GM08714 (cell line): ENCODE results near the gene DIS3L2.

Experiments used
- H3K4me3 ChIP-seq: fragments of 200-500 bp; sonication (Bioruptor generic); 2 replicates; pipeline ENCODE4 v1.5.1; 2014; ENCODE audit warnings: mild to moderate bottlenecking, low read length, inconsistent platforms
- ZNF274 ChIP-seq: IDR thresholded peaks from 2 replicates; pipeline ENCODE4 v1.6.1; 2012; ENCODE audit warnings: mild to moderate bottlenecking, low read depth, low read length

The DIS3L2 gene

GRCh38 chr2:231925303-231926179, 36.0 kb upstream of the DIS3L2 start:
- peak overlapping the region; percentile 53; the same call in 1 of the 2 replicates for H3K4me3 ChIP-seq
- no peak for TF ChIP-seq ZNF274

- H3K4me3 ChIP-seq, result peak within 1 kb of the TSS; percentile 53; the same call in 1 of the 2 replicates
These were observed 35.3 kb upstream of the DIS3L2 start, which contains the start of gene NPPC for GRCh38 chr2:231926180-231926741. Gene NPPC (minus strand): TSS chr2:231926396. CDS start chr2:231926249, 147 bp downstream.

GRCh38 chr2:231926761-231927565, 34.5 kb upstream of the DIS3L2 start:
- peak overlapping the region; percentile 38; the same call in 1 of the 2 replicates for H3K4me3 ChIP-seq
- no peak for TF ChIP-seq ZNF274

More at GRCh38 chr2:231926180-231926741, 35.3 kb upstream of the DIS3L2 start, which contains the start of gene NPPC:
- no peak for TF ChIP-seq ZNF274

GRCh38 chr2:231927566-231927890, 34.0 kb upstream of the DIS3L2 start:
- H3K4me3 ChIP-seq, result no peak overlapping the region

GRCh38 chr2:231928481-231928880, 33.0 kb upstream of the DIS3L2 start:
- no peak overlapping the region for H3K4me3 ChIP-seq
- no peak for TF ChIP-seq ZNF274

More at GRCh38 chr2:231927566-231927890, 34.0 kb upstream of the DIS3L2 start:
- no peak for TF ChIP-seq ZNF274

GRCh38 chr2:231928901-231929725, 32.4 kb upstream of the DIS3L2 start:
- TF ChIP-seq ZNF274, result no peak
- H3K4me3 ChIP-seq, result no peak overlapping the region

- TF ChIP-seq ZNF274, result no peak
- no peak overlapping the region for H3K4me3 ChIP-seq
These were observed 31.4 kb upstream of the DIS3L2 start for GRCh38 chr2:231929961-231930592.

GRCh38 chr2:231930593-231931281, 30.8 kb upstream of the DIS3L2 start:
- TF ChIP-seq ZNF274, result no peak
- H3K4me3 ChIP-seq, result no peak overlapping the region

- no peak for TF ChIP-seq ZNF274
These were observed 30.0 kb upstream of the DIS3L2 start for GRCh38 chr2:231931481-231931915.

GRCh38 chr2:231932711-231932970, 28.9 kb upstream of the DIS3L2 start:
- TF ChIP-seq ZNF274, result no peak
- H3K4me3 ChIP-seq, result no peak overlapping the region

More at GRCh38 chr2:231931481-231931915, 30.0 kb upstream of the DIS3L2 start:
- H3K4me3 ChIP-seq, result no peak overlapping the region

GRCh38 chr2:231932985-231933915, 28.3 kb upstream of the DIS3L2 start:
- TF ChIP-seq ZNF274, result no peak
- no peak overlapping the region for H3K4me3 ChIP-seq
